OCI-LY7 (cell line): Measurements from ENCODE around the gene WNT1. TPM values are rescaled to one million over a fixed set of nuclear protein-coding genes. Genes with fewer than 3 reads are reported as not detected.

Experiments
- BruUV-seq: library from RNA; stranded (reverse); fragments of 400-500 nt; replicated peaks from 2 replicates; lab custom pipeline; 2021; lab: Mats Ljungman, UMichigan
- CTCF ChIA-PET: fragments of 300-600 bp; sonication (Branson Sonifier 250); formaldehyde crosslinking; loops from one replicate; lab custom pipeline; 2022; ENCODE audit warnings: antibody characterized with exemption; ENCODE audit not compliant: unreplicated experiment; lab: Charles Lee
- POLR2A ChIA-PET: fragments of 300-600 bp; sonication (Branson Sonifier 250); formaldehyde crosslinking; loops from one replicate; lab custom pipeline; 2022; ENCODE audit warnings: antibody characterized with exemption; lab: Charles Lee
- DNase-seq: peaks from one replicate; pipeline ENCODE4 v3.0.0-alpha.2; 2015; ENCODE audit warnings: low spot score
- H2AFZ ChIP-seq: fragments of 200-600 bp; sonication (generic), shearing (Covaris generic); 2 replicates; pipeline ENCODE4 v1.6.1; 2014; ENCODE audit warnings: mild to moderate bottlenecking, antibody characterized with exemption, low read length, moderate library complexity
- H3K27ac ChIP-seq: fragments of 200-600 bp; sonication (generic); 2 replicates; pipeline ENCODE4 v1.5.1; 2014; ENCODE audit warnings: mixed run types, low read depth, mild to moderate bottlenecking, moderate library complexity, low read length, inconsistent platforms; ENCODE audit not compliant: poor library complexity, severe bottlenecking
- H3K36me3 ChIP-seq: fragments of 200-600 bp; sonication (generic); 2 replicates; pipeline ENCODE4 v1.6.1; 2014; ENCODE audit warnings: mild to moderate bottlenecking, antibody characterized with exemption, low read length, moderate library complexity, mixed read lengths; ENCODE audit not compliant: insufficient read depth
- H3K4me1 ChIP-seq: fragments of 200-600 bp; sonication (generic); 2 replicates; pipeline ENCODE4 v1.5.1; 2014; ENCODE audit warnings: mild to moderate bottlenecking, low read length; ENCODE audit not compliant: insufficient read depth, poor library complexity, severe bottlenecking
- H3K4me2 ChIP-seq: fragments of 200-600 bp; sonication (generic); 2 replicates; pipeline ENCODE4 v1.6.1; 2014; ENCODE audit warnings: mild to moderate bottlenecking, low read length
- H3K4me3 ChIP-seq: fragments of 200-600 bp; sonication (generic); 2 replicates; pipeline ENCODE4 v1.5.1; 2014; ENCODE audit warnings: mild to moderate bottlenecking, low read depth, low read length; ENCODE audit not compliant: poor library complexity, severe bottlenecking
- H3K79me2 ChIP-seq: fragments of 200-600 bp; sonication (generic); 2 replicates; pipeline ENCODE4 v1.6.1; 2016; ENCODE audit warnings: low read depth, mild to moderate bottlenecking, low read length, moderate library complexity, mixed read lengths; ENCODE audit not compliant: insufficient read depth
- H3K9me2 ChIP-seq: fragments of 200-600 bp; sonication (generic); 2 replicates; pipeline ENCODE4 v1.6.1; 2016; ENCODE audit warnings: mild to moderate bottlenecking, low read length, mixed read lengths; ENCODE audit not compliant: insufficient read depth
- H3K9me3 ChIP-seq: fragments of 200-600 bp; sonication (generic); 2 replicates; pipeline ENCODE4 v1.6.1; 2014; ENCODE audit warnings: mild to moderate bottlenecking, mixed run types, low read length, mixed read lengths
- H4K20me1 ChIP-seq: fragments of 200-600 bp; sonication (generic); 2 replicates; pipeline ENCODE4 v1.6.1; 2014; ENCODE audit warnings: mild to moderate bottlenecking, antibody characterized with exemption, low read length, moderate library complexity, mixed read lengths; ENCODE audit not compliant: insufficient read depth
- CTCF ChIP-seq: fragments of 200-600 bp; sonication (generic); conservative IDR thresholded peaks from 2 replicates; pipeline ENCODE4 v1.5.1; 2014; ENCODE audit warnings: mild to moderate bottlenecking, antibody characterized with exemption, low read length, moderate library complexity, mixed read lengths
- EZH2phosphoT487 ChIP-seq: fragments of 200-600 bp; sonication (generic); IDR thresholded peaks from 2 replicates; pipeline ENCODE4 v1.6.1; 2018; ENCODE audit warnings: low read depth, borderline replicate concordance, mild to moderate bottlenecking, mixed run types, antibody characterized with exemption, low read length, moderate library complexity, mixed read lengths
- intact Hi-C: fragments of 100-400 bp; cut with micrococcal nuclease; formaldehyde crosslinking; loops from one replicate; pipeline ENCODE4 v1.10.0; 2022; ENCODE audit not compliant: unreplicated experiment
- total RNA-seq, 2 experiments: library from RNA; depleted of rRNA in 1 of 2; stranded (reverse); fragments of >200 nt in 1 of 2; shearing (Covaris generic) in 1 of 2; gene quantifications; 2 replicates each; pipeline ENCODE4 v1.2.3, GENCODE V29; 2014 to 2022

The WNT1 gene
- total RNA-seq, 2 experiments from 2014 or later = not detected

- Histone ChIP-seq H2AFZ (no peak overlapping the region), H3K79me2 (no peaks in the 10 kb centered on the region), H3K9me2 (no peaks in the 10 kb centered on the region), H3K27ac (no peak overlapping the region), H4K20me1 (no peaks in the 10 kb centered on the region), H3K9me3 (no peaks in the 10 kb centered on the region), H3K4me2 (no peak overlapping the region), H3K4me3 (no peak overlapping the region), H3K36me3 (peaks cover 52% of the 10 kb centered on the region), H3K4me1 (peaks cover 7% of the 10 kb centered on the region)
- TF ChIP-seq EZH2phosphoT487 (no peak), CTCF (no peak)
- DNase-seq = no peak
- intact Hi-C loops = no loop called here
- CTCF ChIA-PET = interaction anchor here (0.6 kb wide), 1 partner anchor 27 kb away, joined by 4 read pairs; the partner anchor contains the start of gene ARF3
- no TSS peak for BruUV-seq
- POLR2A ChIA-PET = interaction anchor here (0.7 kb wide), 1 partner anchor 28 kb away, joined by 3 read pairs; no protein-coding TSS in a partner anchor
Observed at GRCh38 chr12:48930475-48930874, 47.6 kb upstream of the WNT1 start.

GRCh38 chr12:48932878-48933277, 45.2 kb upstream of the WNT1 start:
- no peak overlapping the region for H3K4me2 ChIP-seq
- no peaks in the 10 kb centered on the region for H3K79me2 ChIP-seq
- TF ChIP-seq EZH2phosphoT487 = no peak
- TF ChIP-seq CTCF = no peak
- no TSS peak for BruUV-seq
- no peak overlapping the region for H3K27ac ChIP-seq
- H3K4me1 ChIP-seq = no peaks in the 10 kb centered on the region
- H4K20me1 ChIP-seq = no peaks in the 10 kb centered on the region
- no peak overlapping the region for H2AFZ ChIP-seq
- no peak overlapping the region for H3K4me3 ChIP-seq
- no peaks in the 10 kb centered on the region for H3K9me2 ChIP-seq
- no peaks in the 10 kb centered on the region for H3K9me3 ChIP-seq
- POLR2A ChIA-PET = no interaction called here
- intact Hi-C loops = no loop called here
- peaks cover 72% of the 10 kb centered on the region for H3K36me3 ChIP-seq
- DNase-seq = no peak
- CTCF ChIA-PET = no interaction called here

- H3K79me2 ChIP-seq = no peaks in the 10 kb centered on the region
- H2AFZ ChIP-seq = no peak overlapping the region
- no peak overlapping the region for H3K4me3 ChIP-seq
- TF ChIP-seq CTCF = no peak
- TF ChIP-seq EZH2phosphoT487 = no peak
- H3K9me2 ChIP-seq = no peaks in the 10 kb centered on the region
- H3K4me1 ChIP-seq = no peaks in the 10 kb centered on the region
- H3K4me2 ChIP-seq = no peak overlapping the region
- DNase-seq = no peak
- CTCF ChIA-PET = no interaction called here
- intact Hi-C loops = no loop called here
- no peak overlapping the region for H3K27ac ChIP-seq
- H4K20me1 ChIP-seq = no peaks in the 10 kb centered on the region
- H3K36me3 ChIP-seq = peaks cover 79% of the 10 kb centered on the region
- no TSS peak for BruUV-seq
- H3K9me3 ChIP-seq = no peaks in the 10 kb centered on the region
- POLR2A ChIA-PET = no interaction called here
Observed at GRCh38 chr12:48933664-48934311, 44.3 kb upstream of the WNT1 start.
